ENCODE data around the gene BOLA1.

DNA sequence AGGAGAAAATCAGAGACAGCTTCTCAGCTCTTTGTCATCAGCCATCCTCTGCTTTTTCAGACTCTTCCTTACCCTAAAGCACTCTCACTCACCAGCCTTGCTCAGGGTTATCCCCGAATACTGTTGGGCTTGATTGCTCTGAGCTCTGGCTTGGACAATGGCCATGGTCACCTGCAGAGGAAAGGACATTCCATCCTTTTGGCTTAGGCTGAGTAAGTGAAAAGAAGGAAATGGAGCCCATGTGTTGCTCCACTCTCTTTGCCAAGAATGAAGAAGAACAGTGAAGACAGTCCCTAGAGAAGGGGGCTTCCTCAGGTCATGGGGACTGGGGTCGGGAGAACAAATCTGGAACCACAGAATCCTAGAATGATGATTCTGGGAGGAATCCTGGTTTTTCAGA, 35.0 kb downstream of the BOLA1 start:
- TF ChIP-seq, protein P1, sequence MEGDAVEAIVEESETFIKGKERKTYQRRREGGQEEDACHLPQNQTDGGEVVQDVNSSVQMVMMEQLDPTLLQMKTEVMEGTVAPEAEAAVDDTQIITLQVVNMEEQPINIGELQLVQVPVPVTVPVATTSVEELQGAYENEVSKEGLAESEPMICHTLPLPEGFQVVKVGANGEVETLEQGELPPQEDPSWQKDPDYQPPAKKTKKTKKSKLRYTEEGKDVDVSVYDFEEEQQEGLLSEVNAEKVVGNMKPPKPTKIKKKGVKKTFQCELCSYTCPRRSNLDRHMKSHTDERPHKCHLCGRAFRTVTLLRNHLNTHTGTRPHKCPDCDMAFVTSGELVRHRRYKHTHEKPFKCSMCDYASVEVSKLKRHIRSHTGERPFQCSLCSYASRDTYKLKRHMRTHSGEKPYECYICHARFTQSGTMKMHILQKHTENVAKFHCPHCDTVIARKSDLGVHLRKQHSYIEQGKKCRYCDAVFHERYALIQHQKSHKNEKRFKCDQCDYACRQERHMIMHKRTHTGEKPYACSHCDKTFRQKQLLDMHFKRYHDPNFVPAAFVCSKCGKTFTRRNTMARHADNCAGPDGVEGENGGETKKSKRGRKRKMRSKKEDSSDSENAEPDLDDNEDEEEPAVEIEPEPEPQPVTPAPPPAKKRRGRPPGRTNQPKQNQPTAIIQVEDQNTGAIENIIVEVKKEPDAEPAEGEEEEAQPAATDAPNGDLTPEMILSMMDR (IDR thresholded peaks at IDR 0.05) = no peak
- TF ChIP-seq MXD4 (CRISPR knock-in tag; IDR thresholded peaks at IDR 0.05; ENCODE audit: borderline replicate concordance) (no peak), TEAD4 (CRISPR knock-in tag; IDR thresholded peaks at IDR 0.05) (no peak), SP1 (CRISPR knock-in tag; conservative IDR thresholded peaks at IDR 0.05) (no peak), CREB1 (CRISPR knock-in tag; IDR thresholded peaks at IDR 0.05) (no peak), SMAD4 (CRISPR knock-in tag; IDR thresholded peaks at IDR 0.05) (no peak), NR2C2 (CRISPR knock-in tag; IDR thresholded peaks at IDR 0.05) (no peak), NFE2L1 (CRISPR knock-in tag; IDR thresholded peaks at IDR 0.05) (no peak), ZNF121 (CRISPR knock-in tag; IDR thresholded peaks at IDR 0.05) (no peak), ZNF423 (CRISPR knock-in tag; IDR thresholded peaks at IDR 0.05) (no peak)
- TF ChIP-seq, protein P2, sequence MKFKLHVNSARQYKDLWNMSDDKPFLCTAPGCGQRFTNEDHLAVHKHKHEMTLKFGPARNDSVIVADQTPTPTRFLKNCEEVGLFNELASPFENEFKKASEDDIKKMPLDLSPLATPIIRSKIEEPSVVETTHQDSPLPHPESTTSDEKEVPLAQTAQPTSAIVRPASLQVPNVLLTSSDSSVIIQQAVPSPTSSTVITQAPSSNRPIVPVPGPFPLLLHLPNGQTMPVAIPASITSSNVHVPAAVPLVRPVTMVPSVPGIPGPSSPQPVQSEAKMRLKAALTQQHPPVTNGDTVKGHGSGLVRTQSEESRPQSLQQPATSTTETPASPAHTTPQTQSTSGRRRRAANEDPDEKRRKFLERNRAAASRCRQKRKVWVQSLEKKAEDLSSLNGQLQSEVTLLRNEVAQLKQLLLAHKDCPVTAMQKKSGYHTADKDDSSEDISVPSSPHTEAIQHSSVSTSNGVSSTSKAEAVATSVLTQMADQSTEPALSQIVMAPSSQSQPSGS (CRISPR knock-in tag; IDR thresholded peaks at IDR 0.05; ENCODE audit: borderline replicate concordance, low read depth) = no peak
- TF ChIP-seq, protein P3, sequence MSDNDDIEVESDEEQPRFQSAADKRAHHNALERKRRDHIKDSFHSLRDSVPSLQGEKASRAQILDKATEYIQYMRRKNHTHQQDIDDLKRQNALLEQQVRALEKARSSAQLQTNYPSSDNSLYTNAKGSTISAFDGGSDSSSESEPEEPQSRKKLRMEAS (CRISPR knock-in tag; IDR thresholded peaks at IDR 0.05) = no peak
- TF ChIP-seq, protein P4, sequence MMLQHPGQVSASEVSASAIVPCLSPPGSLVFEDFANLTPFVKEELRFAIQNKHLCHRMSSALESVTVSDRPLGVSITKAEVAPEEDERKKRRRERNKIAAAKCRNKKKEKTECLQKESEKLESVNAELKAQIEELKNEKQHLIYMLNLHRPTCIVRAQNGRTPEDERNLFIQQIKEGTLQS (CRISPR knock-in tag; conservative IDR thresholded peaks at IDR 0.05) = no peak
